IMR-90 (cell line): ENCODE results near the gene ARMC8. TPM values are rescaled to one million over a fixed set of nuclear protein-coding genes. Genes with fewer than 3 reads are reported as not detected.

ENCODE experiments used
- ATAC-seq: fragments of 200-7000 bp; cut with Tn5 transposase; 2 replicates; pipeline ENCODE4 v1.9.1; 2020; ENCODE audit warnings: low read depth, mild to moderate bottlenecking, moderate library complexity
- BruUV-seq: library from RNA; stranded (reverse); fragments of 400-500 nt; replicated peaks from 2 replicates; lab custom pipeline; 2021; lab: Mats Ljungman, UMichigan
- CTCF ChIA-PET: fragments of 300-600 bp; formaldehyde crosslinking; extraction: SDS; loops from one replicate; lab custom pipeline; 2021; ENCODE audit warnings: antibody characterized with exemption; lab: Yijun Ruan, JAX
- POLR2A ChIA-PET: fragments of 300-600 bp; sonication (Branson Sonifier 250); formaldehyde crosslinking; loops from one replicate; lab custom pipeline; 2022; ENCODE audit warnings: antibody characterized with exemption; ENCODE audit not compliant: unreplicated experiment; lab: Charles Lee
- DNase-seq: peaks from one replicate; pipeline ENCODE4 v3.0.0; 2013
- H2AFZ ChIP-seq: replicated peaks from 2 replicates; pipeline ENCODE3; 2013; ENCODE audit warnings: low read length, mild to moderate bottlenecking; ENCODE audit not compliant: poor library complexity
- H2AK5ac ChIP-seq: 2 replicates; pipeline ENCODE4 v1.6.1; 2013; ENCODE audit warnings: low read depth, low read length, inconsistent platforms
- H2AK9ac ChIP-seq: replicated peaks from 2 replicates; pipeline ENCODE3; 2013; ENCODE audit warnings: mild to moderate bottlenecking, low read depth, low read length, moderate library complexity; ENCODE audit not compliant: poor library complexity
- H2BK120ac ChIP-seq: 2 replicates; pipeline ENCODE4 v1.6.1; 2013; ENCODE audit warnings: low read depth, low read length, inconsistent platforms
- H2BK15ac ChIP-seq: 3 replicates; pipeline ENCODE4 v1.6.1; 2013; ENCODE audit warnings: low read depth, low read length, inconsistent platforms
- H2BK20ac ChIP-seq: 2 replicates; pipeline ENCODE4 v1.6.1; 2013; ENCODE audit warnings: low read depth, mild to moderate bottlenecking, inconsistent platforms, low read length, moderate library complexity
- H2BK5ac ChIP-seq: 2 replicates; pipeline ENCODE4 v1.6.1; 2013; ENCODE audit warnings: mild to moderate bottlenecking, low read depth, low read length, inconsistent platforms; ENCODE audit not compliant: poor library complexity, severe bottlenecking
- H3K14ac ChIP-seq: replicated peaks from 2 replicates; pipeline ENCODE4 v1.6.1; 2013; ENCODE audit warnings: low read depth, low read length, inconsistent platforms
- H3K18ac ChIP-seq: 2 replicates; pipeline ENCODE4 v1.6.1; 2013; ENCODE audit warnings: low read depth, low read length, control low read depth
- H3K23ac ChIP-seq: 2 replicates; pipeline ENCODE4 v1.6.1; 2013; ENCODE audit warnings: low read depth, low read length, inconsistent platforms
- H3K27ac ChIP-seq: 2 replicates; pipeline ENCODE4 v1.5.1; 2013; ENCODE audit warnings: mild to moderate bottlenecking, control low read depth, low read length; ENCODE audit not compliant: insufficient read depth
- H3K27me3 ChIP-seq: 2 replicates; pipeline ENCODE4 v1.6.1; 2013; ENCODE audit warnings: low read length; ENCODE audit not compliant: control insufficient read depth, insufficient read depth
- H3K36me3 ChIP-seq: 2 replicates; pipeline ENCODE4 v1.6.1; 2013; ENCODE audit warnings: low read length, mixed read lengths; ENCODE audit not compliant: control insufficient read depth, insufficient read depth
- H3K4ac ChIP-seq: 2 replicates; pipeline ENCODE4 v1.6.1; 2013; ENCODE audit warnings: low read depth, low read length, inconsistent platforms
- H3K4me1 ChIP-seq: 2 replicates; pipeline ENCODE4 v1.6.1; 2013; ENCODE audit warnings: low read length, mixed read lengths; ENCODE audit not compliant: control insufficient read depth, insufficient read depth
- H3K4me2 ChIP-seq: 2 replicates; pipeline ENCODE4 v1.6.1; 2013; ENCODE audit warnings: low read depth, mild to moderate bottlenecking, control low read depth, low read length, moderate library complexity
- H3K4me3 ChIP-seq: 2 replicates; pipeline ENCODE4 v1.5.1; 2013; ENCODE audit warnings: low read depth, mild to moderate bottlenecking, control low read depth, low read length, moderate library complexity; ENCODE audit not compliant: insufficient read depth
- H3K56ac ChIP-seq: 2 replicates; pipeline ENCODE4 v1.6.1; 2013; ENCODE audit warnings: low read length, inconsistent platforms; ENCODE audit not compliant: insufficient read depth; ENCODE audit errors: extremely low read depth
- H3K79me1 ChIP-seq, 2 experiments: 2 replicates each; pipeline ENCODE4 v1.6.1; 2013; ENCODE audit warnings: low read length in 2 of 2, inconsistent platforms in 1 of 2, low read depth in 1 of 2
- H3K9ac ChIP-seq: 2 replicates; pipeline ENCODE4 v1.6.1; 2013; ENCODE audit warnings: low read depth, low read length, control low read depth
- H3K9me1 ChIP-seq: 2 replicates; pipeline ENCODE4 v1.6.1; 2013; ENCODE audit warnings: low read length, inconsistent platforms; ENCODE audit not compliant: insufficient read depth
- H3K9me3 ChIP-seq: 2 replicates; pipeline ENCODE4 v1.6.1; 2013; ENCODE audit warnings: low read length; ENCODE audit not compliant: control insufficient read depth, insufficient read depth
- H4K20me1 ChIP-seq: 2 replicates; pipeline ENCODE4 v1.6.1; 2013; ENCODE audit warnings: low read length, inconsistent platforms; ENCODE audit not compliant: insufficient read depth
- H4K5ac ChIP-seq: 2 replicates; pipeline ENCODE4 v1.6.1; 2013; ENCODE audit warnings: mild to moderate bottlenecking, low read depth, low read length, control low read depth
- H4K8ac ChIP-seq, 2 experiments: 2 replicates each; pipeline ENCODE4 v1.6.1; 2013; ENCODE audit warnings: low read depth in 2 of 2, low read length in 2 of 2, control low read depth in 1 of 2, inconsistent platforms in 1 of 2
- H4K91ac ChIP-seq: 2 replicates; pipeline ENCODE4 v1.6.1; 2013; ENCODE audit warnings: low read depth, low read length, inconsistent platforms; ENCODE audit not compliant: insufficient read depth
- BHLHE40 ChIP-seq: fragments of 150-350 bp; IDR thresholded peaks from 2 replicates; pipeline ENCODE4 v1.6.1; 2016; ENCODE audit warnings: mild to moderate bottlenecking, low read depth, low read length
- CTCF ChIP-seq: conservative IDR thresholded peaks from 2 replicates; pipeline ENCODE4 v1.5.1; 2012; ENCODE audit warnings: mild to moderate bottlenecking, low read depth, low read length, improper control_type of control experiment
- MAFK ChIP-seq: IDR thresholded peaks from 2 replicates; pipeline ENCODE4 v1.6.1; 2012; ENCODE audit warnings: low read depth, low read length, improper control_type of control experiment
- MAZ ChIP-seq: IDR thresholded peaks from 2 replicates; pipeline ENCODE4 v1.6.1; 2012; ENCODE audit warnings: low read depth, mild to moderate bottlenecking, low read length, improper control_type of control experiment, moderate library complexity, borderline replicate concordance
- MXI1 ChIP-seq: IDR thresholded peaks from 2 replicates; pipeline ENCODE4 v1.6.1; 2012; ENCODE audit warnings: low read depth, mild to moderate bottlenecking, low read length, moderate library complexity, borderline replicate concordance
- NFE2L2 ChIP-seq: fragments of 150-350 bp; IDR thresholded peaks from 2 replicates; pipeline ENCODE4 v1.6.1; 2016; ENCODE audit warnings: low read depth, mild to moderate bottlenecking, low read length
- RAD21 ChIP-seq: IDR thresholded peaks from 2 replicates; pipeline ENCODE4 v1.6.1; 2012; ENCODE audit warnings: low read length, improper control_type of control experiment
- SMC3 ChIP-seq: fragments of 150-350 bp; IDR thresholded peaks from 2 replicates; pipeline ENCODE4 v1.6.1; 2016; ENCODE audit warnings: low read depth, mild to moderate bottlenecking, antibody characterized with exemption, low read length, moderate library complexity
- WGBS, 2 experiments: methylation state at CpG; one replicate each; pipeline versions ENCODE4 v1.1.5 to v1.1.7; 2013; ENCODE audit warnings: missing lambda C conversion rate in 2 of 2; ENCODE audit not compliant: insufficient read length in 1 of 2; ENCODE audit errors: extremely low coverage in 2 of 2; 5-methylcytosine and 5-hydroxymethylcytosine counted together
- dilution Hi-C: fragments of 300-500 bp; cut with HindIII; formaldehyde crosslinking; loops from one replicate; pipeline ENCODE4 v1.14.3; 2018; ENCODE audit warnings: low sequenced_read_pairs; ENCODE audit not compliant: unreplicated experiment
- in situ Hi-C: fragments of 300-500 bp; cut with MboI; formaldehyde crosslinking; loops from 3 replicates; pipeline ENCODE4 v1.14.3; 2019; ENCODE audit warnings: low sequenced_read_pairs, inconsistent platforms, mixed read lengths
- intact Hi-C: fragments of 100-400 bp; cut with micrococcal nuclease; formaldehyde crosslinking; loops from 2 replicates; pipeline ENCODE4 v1.10.0; 2022
- polyA plus RNA-seq, 3 experiments: library from polyadenylated mRNA; depleted of rRNA; stranded (reverse); fragments of >200 nt; gene quantifications; 2 replicates each; pipeline ENCODE4 v1.2.3, GENCODE V29; 2012; ENCODE audit warnings: low replicate concordance in 1 of 3
- total RNA-seq: library from RNA; depleted of rRNA; stranded (reverse); fragments of >200 nt; gene quantifications from 2 replicates; pipeline ENCODE4 v1.2.3, GENCODE V29; 2012

ARMC8 gene
- total and polyA plus RNA-seq, 2 of the 4 experiments (the other 2 are of a cell fraction): 39.1 to 75.1 TPM

- ATAC-seq: peak; percentile 97
- peaks cover under 1% of the 10 kb centered on the region for H3K27me3 ChIP-seq
- intact Hi-C loops: loop anchor here (5.0 kb wide), 1 partner anchor 142 kb away; the partner anchor contains the start of gene ARMC8
Measured at GRCh38 chr3:138329127-138329983, 142.3 kb downstream of the ARMC8 start, which contains the start of gene NME9. NME9 (minus strand) TSS chr3:138329851; CDS start chr3:138329335, 516 bp downstream.

More at GRCh38 chr3:138329127-138329983, 142.3 kb downstream of the ARMC8 start, which contains the start of gene NME9:
- no peak within 1 kb of the TSS for H3K18ac ChIP-seq
- H4K20me1 ChIP-seq: no peaks in the 10 kb centered on the region
- H3K9me1 ChIP-seq: no peaks in the 10 kb centered on the region
- no peak for TF ChIP-seq MXI1
- TF ChIP-seq NFE2L2: no peak
- no peak for TF ChIP-seq MAFK
- no peak for TF ChIP-seq SMC3
- TF ChIP-seq MAZ: peak; percentile 36; the same call in 1 of the 2 replicates
- TF ChIP-seq BHLHE40: no peak
- peak; percentile 36 for TF ChIP-seq RAD21
- TF ChIP-seq CTCF: peak; percentile 50
- no peak within 1 kb of the TSS for H3K14ac ChIP-seq
- H3K4me1 ChIP-seq: no peaks in the 10 kb centered on the region
- no peak within 1 kb of the TSS for H3K9ac ChIP-seq
- no peak within 1 kb of the TSS for H3K27ac ChIP-seq
- no peak within 1 kb of the TSS for H2AK9ac ChIP-seq
- H3K79me1 ChIP-seq: no peaks in the 10 kb centered on the region
- H2AK5ac ChIP-seq: no peak within 1 kb of the TSS
- peak within 1 kb of the TSS; percentile 92 for H2AFZ ChIP-seq
- no peak within 1 kb of the TSS for H2BK5ac ChIP-seq
- no TSS peak for BruUV-seq
- WGBS, 2 experiments: 4% methylated on average over 24 of the region's 62 CpGs; no CpG with 5 or more reads in 1 of the 2 experiments
- no peak within 1 kb of the TSS for H4K91ac ChIP-seq
- no peak within 1 kb of the TSS for H3K4ac ChIP-seq
- no peak within 1 kb of the TSS for H4K8ac ChIP-seq
- H3K36me3 ChIP-seq: no peaks in the 10 kb centered on the region
- peak; percentile 73 for DNase-seq
- dilution Hi-C loops: no loop called here
- peak within 1 kb of the TSS; percentile 85 for H3K4me2 ChIP-seq
- no peak within 1 kb of the TSS for H3K56ac ChIP-seq
- POLR2A ChIA-PET: no interaction called here
- CTCF ChIA-PET: interaction anchor here (1.0 to 1.9 kb wide), 2 partner anchors 18 to 58 kb away, joined by 3 to 5 read pairs; partner anchors contain the start of gene MRAS
- H2BK15ac ChIP-seq: no peak within 1 kb of the TSS
- in situ Hi-C loops: no loop called here
- no peaks in the 10 kb centered on the region for H3K9me3 ChIP-seq
- no peak within 1 kb of the TSS for H2BK20ac ChIP-seq
- peak within 1 kb of the TSS; percentile 62 for H3K4me3 ChIP-seq
- H4K5ac ChIP-seq: no peak within 1 kb of the TSS
- H3K23ac ChIP-seq: peak within 1 kb of the TSS; percentile 11; the same call in 1 of the 2 replicates
- no peak within 1 kb of the TSS for H2BK120ac ChIP-seq
